Panc1 (cell line): ENCODE data around the gene LYZ. TPM values are rescaled to one million over a fixed set of nuclear protein-coding genes. Genes with fewer than 3 reads are reported as not detected.

Source experiments
- ATAC-seq: fragments of 200-7000 bp; cut with Tn5 transposase; 2 replicates; pipeline ENCODE4 v1.9.1; 2020; ENCODE audit warnings: mild to moderate bottlenecking, moderate library complexity
- BruUV-seq: library from RNA; stranded (reverse); fragments of 400-500 nt; replicated peaks from 2 replicates; lab custom pipeline; 2021; lab: Mats Ljungman, UMichigan
- CTCF ChIA-PET: fragments of 300-600 bp; sonication (Branson Sonifier 250); formaldehyde crosslinking; loops from one replicate; lab custom pipeline; 2022; ENCODE audit warnings: antibody characterized with exemption; lab: Charles Lee
- POLR2A ChIA-PET: fragments of 300-600 bp; sonication (Branson Sonifier 250); formaldehyde crosslinking; loops from one replicate; lab custom pipeline; 2022; ENCODE audit warnings: antibody characterized with exemption; lab: Charles Lee
- DNase-seq: peaks from one replicate; pipeline ENCODE4 v3.0.0-alpha.2; 2010; ENCODE audit warnings: low read depth, low spot score
- H3K27ac ChIP-seq: 2 replicates; pipeline ENCODE4 v1.5.1; 2011; ENCODE audit warnings: mild to moderate bottlenecking, low read length, inconsistent platforms
- H3K27me3 ChIP-seq: fragments of 200-500 bp; sonication (Bioruptor generic); 2 replicates; pipeline ENCODE4 v1.6.0; 2014; ENCODE audit warnings: low read length, inconsistent platforms; ENCODE audit not compliant: control insufficient read depth, insufficient read depth
- H3K36me3 ChIP-seq: fragments of 200-500 bp; sonication (Bioruptor generic); 2 replicates; pipeline ENCODE4 v1.5.1; 2014; ENCODE audit warnings: inconsistent platforms, mild to moderate bottlenecking, low read length, moderate library complexity; ENCODE audit not compliant: control insufficient read depth, insufficient read depth
- H3K4me1 ChIP-seq: 2 replicates; pipeline ENCODE4 v1.5.1; 2011; ENCODE audit warnings: inconsistent platforms, mild to moderate bottlenecking, low read length, moderate library complexity; ENCODE audit not compliant: control insufficient read depth, insufficient read depth
- H3K4me3 ChIP-seq, 2 experiments: 2 replicates each; pipeline ENCODE4 v1.5.1; 2011 to 2012; ENCODE audit warnings: low read depth in 2 of 2, low read length in 2 of 2, mild to moderate bottlenecking in 2 of 2, inconsistent platforms in 1 of 2, moderate library complexity in 1 of 2
- H3K9me3 ChIP-seq: fragments of 200-500 bp; sonication (Bioruptor generic); 2 replicates; pipeline ENCODE4 v1.5.1; 2014; ENCODE audit warnings: low read depth, mild to moderate bottlenecking, inconsistent platforms, low read length, moderate library complexity; ENCODE audit not compliant: control insufficient read depth, insufficient read depth
- CTCF ChIP-seq: fragments of 450-650 bp; IDR thresholded peaks from 2 replicates; pipeline ENCODE4 v1.5.1; 2017; ENCODE audit warnings: mild to moderate bottlenecking
- POLR2AphosphoS5 ChIP-seq: IDR thresholded peaks from 2 replicates; pipeline ENCODE4 v1.6.1; 2012; ENCODE audit warnings: mild to moderate bottlenecking, low read depth, low read length, moderate library complexity
- REST ChIP-seq, 2 experiments: IDR thresholded peaks; 2 replicates each; pipeline ENCODE4 v1.6.1; 2011 to 2012; ENCODE audit warnings: low read depth in 2 of 2, control low read depth in 1 of 2, low read length in 1 of 2, mild to moderate bottlenecking in 1 of 2, moderate library complexity in 1 of 2; ENCODE audit not compliant: insufficient read depth in 1 of 2
- SIN3A ChIP-seq: IDR thresholded peaks from 2 replicates; pipeline ENCODE4 v1.6.1; 2012; ENCODE audit warnings: low read depth, mild to moderate bottlenecking, low read length, moderate library complexity, borderline replicate concordance; ENCODE audit not compliant: insufficient read depth
- TCF7L2 ChIP-seq: IDR thresholded peaks from 2 replicates; pipeline ENCODE4 v1.6.1; 2011; ENCODE audit warnings: mild to moderate bottlenecking, low read depth, low read length, inconsistent platforms
- in situ Hi-C: cut with HindIII; loops from 2 replicates; pipeline ENCODE4 v1.10.0; 2016; ENCODE audit warnings: low sequenced_read_pairs, low pct_unique_long_range_greater_than_20kb
- intact Hi-C: fragments of 100-400 bp; cut with micrococcal nuclease; formaldehyde crosslinking; loops from one replicate; pipeline ENCODE4 v1.10.0; 2022; ENCODE audit not compliant: unreplicated experiment
- total RNA-seq: library from RNA; stranded (reverse); gene quantifications from one replicate; pipeline ENCODE4 v1.2.1, GENCODE V29; 2021; ENCODE audit not compliant: unreplicated experiment

Gene LYZ
- total RNA-seq, 1 experiment from 2014 or later: 1.1 TPM

GRCh38 chr12:69355363-69356028 is 7.3 kb downstream of the LYZ start:
- Histone ChIP-seq H3K4me3 (no peak overlapping the region), H3K27me3 (no peaks in the 10 kb centered on the region), H3K27ac (no peak overlapping the region), H3K9me3 (no peaks in the 10 kb centered on the region), H3K4me1 (peaks cover 6% of the 10 kb centered on the region; the same call in 1 of the 2 replicates), H3K36me3 (no peaks in the 10 kb centered on the region; the same call in 1 of the 2 replicates)
- CTCF ChIA-PET: no interaction called here
- DNase-seq (no peak), ATAC-seq (no peak)
- POLR2A ChIA-PET: no interaction called here
- in situ Hi-C loops (no loop called here), intact Hi-C loops (loop anchor here (5.0 to 10.0 kb wide), 2 partner anchors 219 to 282 kb away; no protein-coding TSS in a partner anchor)
- no TSS peak for BruUV-seq
- TF ChIP-seq POLR2AphosphoS5: no peak
- TF ChIP-seq CTCF: no peak
- TF ChIP-seq REST (IDR thresholded peaks at IDR 0.05; ENCODE audit: insufficient read depth in 1 of 2, low read depth in 2 of 2, low read length in 1 of 2): no peak
- TF ChIP-seq SIN3A: no peak
- no peak for TF ChIP-seq TCF7L2

- CTCF ChIA-PET: interaction anchor here (0.6 kb wide), 1 partner anchor 676 kb away, joined by 12 read pairs; no protein-coding TSS in a partner anchor
- H3K27ac ChIP-seq: peak within 1 kb of the TSS; percentile 99
- peaks cover 9% of the 10 kb centered on the region for H3K36me3 ChIP-seq
- peak within 1 kb of the TSS; percentile 65 to 71 for H3K4me3 ChIP-seq
- DNase-seq (peak; percentile 56), ATAC-seq (peak; percentile 93)
- H3K4me1 ChIP-seq: peaks cover 6% of the 10 kb centered on the region
- intact Hi-C loops: loop anchor here (5.0 to 10.0 kb wide), 2 partner anchors 215 to 278 kb away; no protein-coding TSS in a partner anchor
- TSS peak; percentile 88 for BruUV-seq
- in situ Hi-C loops: no loop called here
- H3K9me3 ChIP-seq: no peaks in the 10 kb centered on the region
- H3K27me3 ChIP-seq: no peaks in the 10 kb centered on the region
- TF ChIP-seq CTCF (no peak), REST (IDR thresholded peaks at IDR 0.05; ENCODE audit: insufficient read depth in 1 of 2, low read depth in 2 of 2, low read length in 1 of 2) (no peak), POLR2AphosphoS5 (peak; percentile 79), SIN3A (peak; percentile 91), TCF7L2 (no peak)
- POLR2A ChIA-PET: interaction anchor here (0.6 kb wide), 1 partner anchor 230 kb away, joined by 3 read pairs; no protein-coding TSS in a partner anchor
Measured at GRCh38 chr12:69359531-69360347, 11.6 kb downstream of the LYZ start, which contains the start of gene YEATS4. Gene YEATS4, plus strand, starts transcription at chr12:69359743. Its CDS starts 230 bp downstream, at chr12:69359973.
